Measurements from ENCODE around the gene CIB2.

- TF ChIP-seq POLR2AphosphoS5 (IDR thresholded peaks at IDR 0.05) (no peak), CTCF (IDR thresholded peaks at IDR 0.05) (no peak)
Measured at GRCh38 chr15:78174401-78174800, 43.2 kb upstream of the CIB2 start.

All from suprapubic skin (tissue), 3 donors.